K562 (cell line): ENCODE data around the gene DGKE. TPM values are rescaled to one million over a fixed set of nuclear protein-coding genes. Genes with fewer than 3 reads are reported as not detected.

Experiments used
- ATAC-seq: fragments of 200-7000 bp; cut with Tn5 transposase; 3 replicates; pipeline ENCODE4 v1.9.1; 2020; ENCODE audit warnings: moderate library complexity
- BruUV-seq: library from RNA; stranded (reverse); fragments of 400-500 nt; replicated peaks from 2 replicates; lab custom pipeline; 2021; lab: Mats Ljungman, UMichigan
- CTCF ChIA-PET: fragments of 300-600 bp; formaldehyde crosslinking; extraction: SDS; loops from one replicate; lab custom pipeline; 2021; ENCODE audit warnings: low intra/inter-chr PET ratio; lab: Yijun Ruan, JAX
- POLR2A ChIA-PET: fragments of 300-600, 350-650 bp; sonication (Branson Sonifier 250); formaldehyde crosslinking; extraction: SDS; loops from one replicate; lab custom pipeline; 2021; ENCODE audit warnings: antibody characterized with exemption, inconsistent platforms; lab: Yijun Ruan, JAX
- DNase-seq, 4 experiments: peaks; one replicate each; pipeline versions ENCODE4 v3.0.0 to v3.0.0-alpha.2; 2011 to 2018; ENCODE audit warnings: low spot score in 3 of 4, mixed read lengths in 3 of 4; ENCODE audit errors: extremely low read depth in 1 of 4
- FAIRE-seq: peaks from 2 replicates; lab custom pipeline; 2011; peaks lifted over from hg19 to GRCh38; lab: Jason Lieb, UNC
- H2AFZ ChIP-seq: 2 replicates; pipeline ENCODE4 v1.6.0; 2011; ENCODE audit warnings: low read depth, low read length, control low read depth, inconsistent platforms
- H3K27ac ChIP-seq: fragments of 200-600 bp; 3 replicates; pipeline ENCODE4 v1.8.0; 2011; ENCODE audit warnings: low read depth, mild to moderate bottlenecking, control low read depth, inconsistent platforms, low read length, moderate library complexity, mixed read lengths; ENCODE audit errors: extremely low read depth
- H3K27me3 ChIP-seq, 2 experiments: fragments of 300-600 bp in 1 of 2; 2 replicates in 1 of 2; 3 replicates in 1 of 2; pipeline versions ENCODE4 v1.6.0 to v1.8.0; 2011; ENCODE audit warnings: inconsistent platforms in 2 of 2, low read length in 2 of 2, mild to moderate bottlenecking in 1 of 2, mixed read lengths in 1 of 2, moderate library complexity in 1 of 2; ENCODE audit not compliant: control insufficient read depth in 2 of 2, insufficient read depth in 2 of 2
- H3K36me3 ChIP-seq: fragments of 300-600 bp; 3 replicates; pipeline ENCODE4 v1.8.0; 2011; ENCODE audit warnings: mild to moderate bottlenecking, low read length, inconsistent platforms; ENCODE audit not compliant: control insufficient read depth, insufficient read depth
- H3K4me1 ChIP-seq, 2 experiments: fragments of 200-600 bp in 1 of 2; replicated peaks in 1 of 2; 2 replicates in 1 of 2; 3 replicates in 1 of 2; pipeline versions ENCODE4 v1.5.1 to v1.8.0; 2011; ENCODE audit warnings: inconsistent platforms in 2 of 2, low read length in 2 of 2, mild to moderate bottlenecking in 1 of 2, mixed read lengths in 1 of 2, moderate library complexity in 1 of 2; ENCODE audit not compliant: control insufficient read depth in 2 of 2, insufficient read depth in 2 of 2
- H3K4me2 ChIP-seq: 2 replicates; pipeline ENCODE4 v1.6.1; 2011; ENCODE audit warnings: low read length, control low read depth, inconsistent platforms, mixed read lengths; ENCODE audit not compliant: insufficient read depth
- H3K4me3 ChIP-seq: fragments of 200-600 bp; sonication (generic), shearing (Covaris generic); 2 replicates; pipeline ENCODE4 v1.5.1; 2016; ENCODE audit warnings: control low read depth, inconsistent platforms
- H3K79me2 ChIP-seq: fragments of 200-600 bp; 3 replicates; pipeline ENCODE4 v1.8.0; 2011; ENCODE audit warnings: low read length, inconsistent platforms; ENCODE audit not compliant: control insufficient read depth, insufficient read depth
- H3K9ac ChIP-seq, 2 experiments: 2 replicates each; pipeline versions ENCODE4 v1.6.0 to v1.6.1; 2011; ENCODE audit warnings: low read depth in 2 of 2, low read length in 2 of 2, control low read depth in 1 of 2, inconsistent platforms in 1 of 2, mild to moderate bottlenecking in 1 of 2, mixed read lengths in 1 of 2; ENCODE audit not compliant: insufficient read depth in 1 of 2
- H3K9me1 ChIP-seq: one replicate; pipeline ENCODE4 v1.6.0; 2011; ENCODE audit warnings: inconsistent platforms, mild to moderate bottlenecking, low read length, moderate library complexity; ENCODE audit not compliant: control insufficient read depth, insufficient read depth
- H3K9me3 ChIP-seq: replicated peaks from 2 replicates; pipeline ENCODE4 v1.5.1; 2011; ENCODE audit warnings: low read depth, low read length, inconsistent platforms; ENCODE audit not compliant: control insufficient read depth, insufficient read depth
- H4K20me1 ChIP-seq: replicated peaks from 2 replicates; pipeline ENCODE4 v1.6.1; 2011; ENCODE audit warnings: low read length, inconsistent platforms, mixed read lengths; ENCODE audit not compliant: control insufficient read depth, insufficient read depth
- CTBP1 ChIP-seq: fragments of 450-650 bp; IDR thresholded peaks from 2 replicates; pipeline ENCODE4 v1.6.1; 2016; ENCODE audit warnings: borderline replicate concordance
- DMBX1 ChIP-seq: fragments of 250-450 bp; sonication (Bioruptor Pico); IDR thresholded peaks from 2 replicates; pipeline ENCODE4 v1.8.0; 2022; ENCODE audit warnings: inconsistent platforms, mild to moderate bottlenecking, moderate library complexity, borderline replicate concordance
- KLF1 ChIP-seq: fragments of 450-650 bp; IDR thresholded peaks from 2 replicates; pipeline ENCODE4 v1.6.1; 2016; ENCODE audit warnings: missing genetic modification characterization, missing compliant biosample characterization
- KLF16 ChIP-seq: IDR thresholded peaks from 2 replicates; pipeline ENCODE4 v1.6.1; 2016; ENCODE audit warnings: antibody characterized with exemption
- MEF2D ChIP-seq: conservative IDR thresholded peaks from 2 replicates; pipeline ENCODE4 v1.6.1; 2016; ENCODE audit warnings: low read depth, missing genetic modification characterization, missing compliant biosample characterization
- NFE2L1 ChIP-seq: fragments of 450-650 bp; IDR thresholded peaks from 2 replicates; pipeline ENCODE4 v1.6.1; 2016; ENCODE audit warnings: missing genetic modification characterization, low read depth, mild to moderate bottlenecking, missing compliant biosample characterization, moderate library complexity, borderline replicate concordance
- PHB2 ChIP-seq: fragments of 450-650 bp; IDR thresholded peaks from 2 replicates; pipeline ENCODE4 v1.6.1; 2017; ENCODE audit warnings: low read depth
- SMAD2 ChIP-seq: fragments of 150-350 bp; IDR thresholded peaks from 2 replicates; pipeline ENCODE4 v1.6.1; 2014; ENCODE audit warnings: low read depth, mild to moderate bottlenecking, low read length
- TAL1 ChIP-seq: fragments of 450-650 bp; IDR thresholded peaks from 2 replicates; pipeline ENCODE4 v1.6.1; 2016; ENCODE audit warnings: mild to moderate bottlenecking
- ZC3H8 ChIP-seq: fragments of 450-650 bp; IDR thresholded peaks from 2 replicates; pipeline ENCODE4 v1.6.1; 2017
- ZNF707 ChIP-seq: fragments of 250-450 bp; sonication (Bioruptor Pico); conservative IDR thresholded peaks from 2 replicates; pipeline ENCODE4 v1.8.0; 2022; ENCODE audit warnings: inconsistent platforms, mild to moderate bottlenecking, moderate library complexity
- ZSCAN29 ChIP-seq: fragments of 450-650 bp; IDR thresholded peaks from 2 replicates; pipeline ENCODE4 v1.6.1; 2017
- WGBS: fragments of 100-300 bp; shearing (Covaris generic); methylation state at CpG from one replicate; pipeline ENCODE4 v1.1.6; 2016; ENCODE audit warnings: low coverage, mixed read lengths; ENCODE audit not compliant: insufficient coverage; ENCODE audit errors: missing lambda C conversion rate; 5-methylcytosine and 5-hydroxymethylcytosine counted together
- in situ Hi-C: fragments of 300-500 bp; cut with MboI; formaldehyde crosslinking; loops from 4 replicates; pipeline ENCODE4 v1.15.0; 2018; ENCODE audit warnings: inconsistent platforms, mixed read lengths
- intact Hi-C: fragments of 100-400 bp; cut with micrococcal nuclease; formaldehyde crosslinking; loops from 2 replicates; pipeline ENCODE4 v1.14.2; 2022
- polyA plus RNA-seq, 8 experiments: library from polyadenylated mRNA; depleted of rRNA in 4 of 8; stranded (reverse) in 5 of 8; unstranded in 3 of 8; fragments of >200 nt; fragmentation: Nextera tagmentation in 2 of 8; fragmentation: Illumina TruSeq in 1 of 8; extraction: Ambion mirVana in 2 of 8; extraction: Trizol in 1 of 8; gene quantifications; 2 replicates each; pipeline versions ENCODE4 v1.2.1 to v1.2.3, GENCODE V29; 2011 to 2014; ENCODE audit warnings: inconsistent platforms in 1 of 8, missing spikeins in 1 of 8
- total RNA-seq, 7 experiments: library from RNA; depleted of rRNA in 6 of 7; stranded (reverse); fragments of >200 nt in 6 of 7; fragmentation: Illumina TruSeq in 2 of 7; extraction: Trizol in 2 of 7; gene quantifications; 2 replicates each; pipeline versions ENCODE4 v1.2.1 to v1.2.3, GENCODE V29; 2011 to 2021; ENCODE audit warnings: low replicate concordance in 1 of 7
- TF ChIP-seq, protein P1 (sequence below), 3 experiments: fragments of 200-800 bp in 1 of 3; sonication (Bioruptor generic) in 1 of 3; sonication (generic) in 1 of 3; formaldehyde crosslinking in 1 of 3; IDR thresholded peaks; 2 replicates each; pipeline versions ENCODE4 v1.6.1 to v1.8.0; 2016 to 2022; ENCODE audit warnings: mild to moderate bottlenecking in 2 of 3, missing compliant biosample characterization in 2 of 3, missing genetic modification characterization in 2 of 3, missing genetic modification reagents in 1 of 3
- TF ChIP-seq, protein P2 (sequence below): fragments of 450-650 bp; IDR thresholded peaks from 2 replicates; pipeline ENCODE4 v1.6.1; 2016; ENCODE audit warnings: mild to moderate bottlenecking

Gene DGKE
- total and polyA plus RNA-seq, 9 of the 15 experiments (the other 6 are each of a cell fraction or from before 2014, with no cell fraction given), result 1.3 to 9.9 (median 5.9) TPM

DNA sequence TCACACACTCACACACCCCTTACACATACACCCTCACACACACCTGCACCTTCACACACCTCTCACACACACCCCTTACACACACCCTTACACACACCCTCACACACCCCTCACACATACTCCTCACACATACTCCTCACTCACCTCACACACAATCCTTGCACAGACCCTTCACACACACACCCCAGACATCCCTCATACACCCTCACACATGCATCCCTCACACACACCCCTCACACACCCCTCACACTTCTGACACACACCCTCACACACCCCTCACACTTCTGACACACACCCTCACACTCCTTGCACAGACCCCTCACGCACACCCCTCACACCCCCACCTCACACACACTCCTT, 24.2 kb upstream of the DGKE start:
- H3K4me1 ChIP-seq, result peaks cover 0 to 3% of the 10 kb centered on the region in 2 experiments; a peak in 2 of 5 replicates
- H3K9ac ChIP-seq, result no peak overlapping the region
- intact Hi-C loops (no loop called here), in situ Hi-C loops (no loop called here)
- no peak for ATAC-seq
- H3K9me3 ChIP-seq, result no peaks in the 10 kb centered on the region
- no peaks in the 10 kb centered on the region for H4K20me1 ChIP-seq
- POLR2A ChIA-PET, result no interaction called here
- peaks cover 24 to 26% of the 10 kb centered on the region in 2 experiments for H3K27me3 ChIP-seq
- H3K27ac ChIP-seq, result no peak overlapping the region
- H3K4me2 ChIP-seq, result no peak overlapping the region
- no peak for FAIRE-seq
- CTCF ChIA-PET, result no interaction called here
- no peak for DNase-seq
- 0% methylated on average over 1 of the region's 1 CpG for WGBS
- TF ChIP-seq, protein P1, sequence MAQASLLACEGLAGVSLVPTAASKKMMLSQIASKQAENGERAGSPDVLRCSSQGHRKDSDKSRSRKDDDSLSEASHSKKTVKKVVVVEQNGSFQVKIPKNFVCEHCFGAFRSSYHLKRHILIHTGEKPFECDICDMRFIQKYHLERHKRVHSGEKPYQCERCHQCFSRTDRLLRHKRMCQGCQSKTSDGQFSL (CRISPR knock-in tag; IDR thresholded peaks at IDR 0.05), result no peak
- TF ChIP-seq, protein P1 (tag; IDR thresholded peaks at IDR 0.05), result no peak
- no peak for TF ChIP-seq ZC3H8
- no peak for TF ChIP-seq PHB2
- no peak for TF ChIP-seq NFE2L1 (tag)
- TF ChIP-seq DMBX1 (CRISPR knock-in tag), result no peak
- no peak for TF ChIP-seq SMAD2
- no peak for TF ChIP-seq ZSCAN29
- TF ChIP-seq ZNF707 (CRISPR knock-in tag), result no peak
- TF ChIP-seq CTBP1, result no peak
- TF ChIP-seq KLF1, result no peak
- TF ChIP-seq KLF16, result no peak
- no peak for TF ChIP-seq MEF2D
- TF ChIP-seq, protein P2, sequence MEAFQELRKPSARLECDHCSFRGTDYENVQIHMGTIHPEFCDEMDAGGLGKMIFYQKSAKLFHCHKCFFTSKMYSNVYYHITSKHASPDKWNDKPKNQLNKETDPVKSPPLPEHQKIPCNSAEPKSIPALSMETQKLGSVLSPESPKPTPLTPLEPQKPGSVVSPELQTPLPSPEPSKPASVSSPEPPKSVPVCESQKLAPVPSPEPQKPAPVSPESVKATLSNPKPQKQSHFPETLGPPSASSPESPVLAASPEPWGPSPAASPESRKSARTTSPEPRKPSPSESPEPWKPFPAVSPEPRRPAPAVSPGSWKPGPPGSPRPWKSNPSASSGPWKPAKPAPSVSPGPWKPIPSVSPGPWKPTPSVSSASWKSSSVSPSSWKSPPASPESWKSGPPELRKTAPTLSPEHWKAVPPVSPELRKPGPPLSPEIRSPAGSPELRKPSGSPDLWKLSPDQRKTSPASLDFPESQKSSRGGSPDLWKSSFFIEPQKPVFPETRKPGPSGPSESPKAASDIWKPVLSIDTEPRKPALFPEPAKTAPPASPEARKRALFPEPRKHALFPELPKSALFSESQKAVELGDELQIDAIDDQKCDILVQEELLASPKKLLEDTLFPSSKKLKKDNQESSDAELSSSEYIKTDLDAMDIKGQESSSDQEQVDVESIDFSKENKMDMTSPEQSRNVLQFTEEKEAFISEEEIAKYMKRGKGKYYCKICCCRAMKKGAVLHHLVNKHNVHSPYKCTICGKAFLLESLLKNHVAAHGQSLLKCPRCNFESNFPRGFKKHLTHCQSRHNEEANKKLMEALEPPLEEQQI, result no peak
- TF ChIP-seq TAL1, result no peak
- TF ChIP-seq, all 486 proteins: peak for 0
- Histone ChIP-seq H3K79me2 (no peaks in the 10 kb centered on the region), H3K36me3 (no peaks in the 10 kb centered on the region), H3K9me1 (no peaks in the 10 kb centered on the region), H2AFZ (no peak overlapping the region), H3K4me3 (no peak overlapping the region)
- no TSS peak for BruUV-seq
